Activated B cell treated with CpG ODN at 0.5 μM for 24 hours (primary cell): ENCODE measurements around the gene SLC6A19. TPM values are rescaled to one million over a fixed set of nuclear protein-coding genes. Genes with fewer than 3 reads are reported as not detected.

Source experiments
- ATAC-seq: fragments of 200-7000 bp; cut with Tn5 transposase; one replicate; pipeline ENCODE4 v1.10.0; 2021; ENCODE audit warnings: low read depth, mild to moderate bottlenecking, moderate library complexity
- CTCF ChIA-PET: fragments of 350-600 bp; sonication (Branson Sonifier 250); formaldehyde crosslinking; loops from one replicate; lab custom pipeline; 2021; ENCODE audit warnings: antibody characterized with exemption; lab: Charles Lee
- POLR2A ChIA-PET: fragments of 350-600 bp; sonication (Branson Sonifier 250); formaldehyde crosslinking; loops from one replicate; lab custom pipeline; 2021; ENCODE audit warnings: antibody characterized with exemption; lab: Charles Lee
- DNase-seq: peaks from one replicate; pipeline ENCODE4 v3.0.0; 2022
- H3K27ac Mint-ChIP-seq: one replicate; pipeline ENCODE4 v1.8.0; 2020; ENCODE audit warnings: mixed read lengths
- H3K27me3 Mint-ChIP-seq: one replicate; pipeline ENCODE4 v1.8.0; 2021; ENCODE audit warnings: mixed read lengths
- H3K36me3 Mint-ChIP-seq: one replicate; pipeline ENCODE4 v1.8.0; 2021; ENCODE audit warnings: low read depth, mixed read lengths
- H3K4me1 Mint-ChIP-seq: one replicate; pipeline ENCODE4 v1.8.0; 2021; ENCODE audit warnings: mixed read lengths
- H3K4me3 Mint-ChIP-seq: one replicate; pipeline ENCODE4 v1.8.0; 2020; ENCODE audit warnings: mild to moderate bottlenecking, mixed read lengths
- H3K9me3 Mint-ChIP-seq: one replicate; pipeline ENCODE4 v1.8.0; 2020; ENCODE audit warnings: mixed read lengths
- intact Hi-C: fragments of 100-400 bp; cut with micrococcal nuclease; formaldehyde crosslinking; loops from one replicate; pipeline ENCODE4 v1.15.1; 2024
- total RNA-seq: library from RNA; stranded (reverse); gene quantifications from 2 replicates; pipeline ENCODE4 v1.2.3, GENCODE V29; 2022
- TF ChIP-seq, protein P1 (sequence below): fragments of 200-600 bp; IDR thresholded peaks from one replicate; pipeline ENCODE4 v1.8.0; 2022; ENCODE audit warnings: antibody characterized with exemption, mild to moderate bottlenecking

The SLC6A19 gene
- total RNA-seq, 1 donor from 2014 or later: not detected

DNA sequence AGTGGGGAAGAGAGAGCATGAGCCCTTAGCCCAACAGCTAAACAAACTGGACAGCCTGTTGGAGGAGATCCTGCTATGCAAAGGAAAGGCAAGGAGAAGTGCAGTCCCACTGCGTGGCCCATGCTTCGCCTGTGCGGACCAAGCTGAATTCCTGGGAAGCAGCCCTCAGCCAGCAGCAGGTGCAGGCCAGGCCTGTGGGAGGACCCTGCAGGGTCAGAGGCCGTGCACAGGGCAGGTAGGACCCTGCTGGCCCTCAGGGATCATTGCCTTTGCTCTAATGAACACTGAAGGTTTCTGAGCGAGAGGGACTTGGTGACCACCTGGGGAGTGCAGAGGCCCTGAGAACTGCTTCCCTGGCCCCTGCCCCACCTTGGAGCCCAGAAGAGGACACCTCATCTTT, 6.0 kb upstream of the SLC6A19 start:
- intact Hi-C loops: no loop called here
- ChIA-PET CTCF (no interaction called here), POLR2A (no interaction called here)
- Mint-ChIP-seq H3K27ac (no peak overlapping the region), H3K9me3 (no peaks in the 10 kb centered on the region), H3K36me3 (no peaks in the 10 kb centered on the region), H3K4me3 (no peak overlapping the region), H3K27me3 (peaks cover 7% of the 10 kb centered on the region), H3K4me1 (peaks cover 3% of the 10 kb centered on the region)
- ATAC-seq: no peak
- TF ChIP-seq, protein P1, sequence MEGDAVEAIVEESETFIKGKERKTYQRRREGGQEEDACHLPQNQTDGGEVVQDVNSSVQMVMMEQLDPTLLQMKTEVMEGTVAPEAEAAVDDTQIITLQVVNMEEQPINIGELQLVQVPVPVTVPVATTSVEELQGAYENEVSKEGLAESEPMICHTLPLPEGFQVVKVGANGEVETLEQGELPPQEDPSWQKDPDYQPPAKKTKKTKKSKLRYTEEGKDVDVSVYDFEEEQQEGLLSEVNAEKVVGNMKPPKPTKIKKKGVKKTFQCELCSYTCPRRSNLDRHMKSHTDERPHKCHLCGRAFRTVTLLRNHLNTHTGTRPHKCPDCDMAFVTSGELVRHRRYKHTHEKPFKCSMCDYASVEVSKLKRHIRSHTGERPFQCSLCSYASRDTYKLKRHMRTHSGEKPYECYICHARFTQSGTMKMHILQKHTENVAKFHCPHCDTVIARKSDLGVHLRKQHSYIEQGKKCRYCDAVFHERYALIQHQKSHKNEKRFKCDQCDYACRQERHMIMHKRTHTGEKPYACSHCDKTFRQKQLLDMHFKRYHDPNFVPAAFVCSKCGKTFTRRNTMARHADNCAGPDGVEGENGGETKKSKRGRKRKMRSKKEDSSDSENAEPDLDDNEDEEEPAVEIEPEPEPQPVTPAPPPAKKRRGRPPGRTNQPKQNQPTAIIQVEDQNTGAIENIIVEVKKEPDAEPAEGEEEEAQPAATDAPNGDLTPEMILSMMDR: no peak
- DNase-seq: no peak

DNA sequence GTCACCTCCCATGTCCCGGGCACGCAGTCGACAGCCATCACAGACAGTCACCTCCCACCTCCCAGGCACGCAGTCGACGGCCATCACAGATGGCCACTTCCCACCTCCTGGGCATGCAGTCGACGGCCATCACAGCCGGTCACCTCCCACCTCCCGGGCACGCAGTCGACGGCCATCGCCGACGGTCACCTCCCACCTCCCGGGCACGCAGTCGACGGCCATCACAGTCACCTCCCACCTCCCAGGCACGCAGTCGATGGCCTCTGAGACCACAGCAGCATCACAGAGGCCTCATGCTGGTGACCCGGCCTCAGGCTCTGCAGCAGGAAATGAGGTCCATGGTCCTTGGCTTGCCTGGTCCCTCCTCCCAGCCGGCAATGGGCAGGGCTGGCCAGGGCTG, 5.5 kb upstream of the SLC6A19 start:
- no peaks in the 10 kb centered on the region for H3K36me3 Mint-ChIP-seq
- H3K4me1 Mint-ChIP-seq: peaks cover 2% of the 10 kb centered on the region
- DNase-seq (no peak), ATAC-seq (no peak)
- TF ChIP-seq, protein P1: no peak
- no peak overlapping the region for H3K27ac Mint-ChIP-seq
- H3K27me3 Mint-ChIP-seq: peaks cover 3% of the 10 kb centered on the region
- H3K4me3 Mint-ChIP-seq: no peak overlapping the region
- CTCF ChIA-PET: no interaction called here
- POLR2A ChIA-PET: no interaction called here
- H3K9me3 Mint-ChIP-seq: no peaks in the 10 kb centered on the region
- intact Hi-C loops: no loop called here

DNA sequence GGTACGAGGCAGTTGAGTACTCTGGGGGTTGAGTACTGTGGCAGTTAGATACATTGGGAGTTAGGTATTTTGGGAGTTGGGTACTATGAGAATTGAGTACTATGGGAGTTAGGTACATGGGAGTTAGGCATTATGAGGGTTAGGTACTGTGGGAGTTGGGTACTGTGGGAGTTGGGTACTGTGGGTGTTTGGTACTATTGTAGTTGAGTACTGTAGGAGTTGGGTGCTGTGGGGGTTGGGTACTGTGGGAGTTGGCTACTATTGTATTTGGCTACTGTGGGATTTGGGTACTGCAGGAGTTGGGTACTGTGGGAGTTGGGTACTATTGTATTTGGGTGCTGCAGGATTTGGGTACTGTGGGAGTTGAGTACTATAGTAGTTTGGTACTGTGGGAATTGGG, 4.8 kb upstream of the SLC6A19 start:
- H3K27me3 Mint-ChIP-seq: peaks cover 2% of the 10 kb centered on the region
- POLR2A ChIA-PET: no interaction called here
- no peak overlapping the region for H3K27ac Mint-ChIP-seq
- CTCF ChIA-PET: no interaction called here
- H3K4me3 Mint-ChIP-seq: no peak overlapping the region
- ATAC-seq: no peak
- H3K36me3 Mint-ChIP-seq: no peaks in the 10 kb centered on the region
- H3K9me3 Mint-ChIP-seq: no peaks in the 10 kb centered on the region
- DNase-seq: no peak
- intact Hi-C loops: no loop called here
- H3K4me1 Mint-ChIP-seq: no peaks in the 10 kb centered on the region
- TF ChIP-seq, protein P1: no peak

DNA sequence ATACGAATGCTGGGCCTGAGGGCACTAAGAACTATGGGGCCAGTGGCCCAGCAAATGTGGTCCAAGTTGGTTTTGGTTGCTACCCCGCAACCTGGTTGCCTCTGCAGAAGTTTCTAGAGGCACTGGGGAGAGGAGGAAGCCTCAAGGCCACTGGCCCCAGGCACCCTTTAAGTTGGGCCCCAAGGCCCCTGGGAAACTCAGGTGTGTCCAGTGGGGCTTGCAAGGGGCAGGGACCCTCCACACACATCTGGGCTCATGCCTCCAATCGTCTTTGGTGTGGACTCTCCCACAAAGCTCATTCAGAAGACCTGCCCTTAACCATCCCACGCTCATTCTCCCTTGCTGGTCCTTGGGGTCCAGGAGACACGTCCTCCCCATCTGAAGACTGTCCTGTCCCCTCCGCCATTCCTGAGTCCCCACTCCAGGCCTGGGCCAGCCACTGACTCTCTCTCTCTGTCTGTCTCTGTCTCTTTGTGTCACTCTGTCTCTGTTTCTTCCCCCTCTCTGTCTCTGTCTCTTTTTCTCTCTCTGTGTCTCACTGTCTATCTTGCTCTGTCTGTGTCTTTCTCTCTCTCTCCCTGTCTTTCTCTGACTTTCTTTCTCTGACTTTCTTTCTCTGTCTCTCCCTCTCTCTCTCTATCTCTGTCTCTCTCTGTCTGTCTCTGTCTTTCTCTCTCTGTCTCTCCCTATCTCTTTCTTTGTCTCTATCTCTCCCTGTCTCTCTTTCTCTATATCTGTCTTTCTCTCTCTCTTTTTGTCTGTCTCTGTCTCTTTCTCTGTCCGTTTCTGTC, 3.3 kb upstream of the SLC6A19 start:
- H3K4me1 Mint-ChIP-seq: no peaks in the 10 kb centered on the region
- intact Hi-C loops: no loop called here
- H3K27ac Mint-ChIP-seq: no peak overlapping the region
- DNase-seq (no peak), ATAC-seq (no peak)
- CTCF ChIA-PET: no interaction called here
- H3K27me3 Mint-ChIP-seq: peaks cover 2% of the 10 kb centered on the region
- TF ChIP-seq, protein P1: no peak
- H3K4me3 Mint-ChIP-seq: no peak overlapping the region
- H3K36me3 Mint-ChIP-seq: no peaks in the 10 kb centered on the region
- H3K9me3 Mint-ChIP-seq: no peaks in the 10 kb centered on the region
- POLR2A ChIA-PET: no interaction called here

- Mint-ChIP-seq H3K27me3 (peaks cover 2% of the 10 kb centered on the region), H3K27ac (no peak overlapping the region), H3K4me3 (no peak overlapping the region), H3K9me3 (no peaks in the 10 kb centered on the region), H3K4me1 (no peaks in the 10 kb centered on the region), H3K36me3 (no peaks in the 10 kb centered on the region)
- ChIA-PET CTCF (no interaction called here), POLR2A (no interaction called here)
- DNase-seq: no peak
- intact Hi-C loops: no loop called here
- ATAC-seq: no peak
- TF ChIP-seq, protein P1: no peak
Observed at GRCh38 chr5:1199340-1199648, 2.1 kb upstream of the SLC6A19 start.
